Stimulated activated naive CD8-positive, alpha-beta T cell treated with anti-CD3 and anti-CD28 coated beads, Interleukin-15, amount 100 ng/mL, for 72 hours (primary cell): Measurements from ENCODE around the gene TXK.
A peak's percentile ranks its signal among the peaks of the same experiment; 100 is the strongest.

Experiments used
- ATAC-seq: fragments of 150-1000 bp; cut with Tn5 transposase; 2 replicates; pipeline ENCODE4 v1.10.0; 2021; ENCODE audit warnings: mild to moderate bottlenecking, moderate library complexity
- DNase-seq, 2 donors: peaks; one replicate each; pipeline ENCODE4 v3.0.0; 2021 to 2022
- H3K27ac Mint-ChIP-seq, 2 donors: one replicate each; pipeline ENCODE4 v1.8.0; 2022; ENCODE audit warnings: mild to moderate bottlenecking in 2 of 2, mixed read lengths in 2 of 2, moderate library complexity in 2 of 2
- H3K27me3 Mint-ChIP-seq: one replicate; pipeline ENCODE4 v1.8.0; 2022; ENCODE audit warnings: mixed read lengths
- H3K4me1 Mint-ChIP-seq: one replicate; pipeline ENCODE4 v1.8.0; 2022; ENCODE audit warnings: mild to moderate bottlenecking, mixed read lengths
- H3K4me3 Mint-ChIP-seq, 2 donors: one replicate each; pipeline ENCODE4 v1.8.0; 2022; ENCODE audit warnings: mild to moderate bottlenecking in 2 of 2, mixed read lengths in 2 of 2, moderate library complexity in 1 of 2
- H3K9me3 Mint-ChIP-seq, 2 donors: one replicate each; pipeline ENCODE4 v1.8.0; 2022; ENCODE audit warnings: mixed read lengths in 2 of 2

TXK gene

GRCh38 chr4:48033412-48033811, 100.6 kb downstream of the TXK start:
- Mint-ChIP-seq H3K9me3 (no peaks in the 10 kb centered on the region), H3K27me3 (no peaks in the 10 kb centered on the region), H3K4me1 (peaks cover 65% of the 10 kb centered on the region), H3K27ac (no peak overlapping the region), H3K4me3 (no peak overlapping the region)
- DNase-seq (no peak), ATAC-seq (no peak)

- ATAC-seq (no peak), DNase-seq (no peak)
- Mint-ChIP-seq H3K27me3 (no peaks in the 10 kb centered on the region), H3K4me3 (no peak overlapping the region), H3K9me3 (no peaks in the 10 kb centered on the region), H3K4me1 (peaks cover 72% of the 10 kb centered on the region), H3K27ac (no peak overlapping the region)
Observed at GRCh38 chr4:48032721-48033120, 101.3 kb downstream of the TXK start.

- Mint-ChIP-seq H3K27me3 (no peaks in the 10 kb centered on the region), H3K9me3 (no peaks in the 10 kb centered on the region), H3K4me1 (peaks cover 73% of the 10 kb centered on the region), H3K27ac (no peak overlapping the region), H3K4me3 (no peak overlapping the region)
- DNase-seq (no peak), ATAC-seq (no peak)
Observed at GRCh38 chr4:48031802-48032525, 102.1 kb downstream of the TXK start.

GRCh38 chr4:48030470-48030869, 103.6 kb downstream of the TXK start:
- DNase-seq (no peak), ATAC-seq (no peak)
- Mint-ChIP-seq H3K27me3 (no peaks in the 10 kb centered on the region), H3K4me3 (no peak overlapping the region), H3K27ac (no peak overlapping the region), H3K4me1 (peaks cover 59% of the 10 kb centered on the region), H3K9me3 (no peaks in the 10 kb centered on the region)

- Mint-ChIP-seq H3K9me3 (no peaks in the 10 kb centered on the region), H3K27me3 (no peaks in the 10 kb centered on the region), H3K27ac (no peak overlapping the region), H3K4me3 (no peak overlapping the region), H3K4me1 (peaks cover 42% of the 10 kb centered on the region)
- no peak for DNase-seq
- peak; percentile 33 for ATAC-seq
Observed at GRCh38 chr4:48028696-48029095, 105.4 kb downstream of the TXK start.

- no peaks in the 10 kb centered on the region for H3K9me3 Mint-ChIP-seq
- no peak overlapping the region for H3K27ac Mint-ChIP-seq
- DNase-seq: no peak
- no peaks in the 10 kb centered on the region for H3K27me3 Mint-ChIP-seq
- H3K4me3 Mint-ChIP-seq: no peak overlapping the region
- H3K4me1 Mint-ChIP-seq: peaks cover 39% of the 10 kb centered on the region
- peak; percentile 91 for ATAC-seq
Observed at GRCh38 chr4:48027653-48028052, 106.4 kb downstream of the TXK start.

DNA sequence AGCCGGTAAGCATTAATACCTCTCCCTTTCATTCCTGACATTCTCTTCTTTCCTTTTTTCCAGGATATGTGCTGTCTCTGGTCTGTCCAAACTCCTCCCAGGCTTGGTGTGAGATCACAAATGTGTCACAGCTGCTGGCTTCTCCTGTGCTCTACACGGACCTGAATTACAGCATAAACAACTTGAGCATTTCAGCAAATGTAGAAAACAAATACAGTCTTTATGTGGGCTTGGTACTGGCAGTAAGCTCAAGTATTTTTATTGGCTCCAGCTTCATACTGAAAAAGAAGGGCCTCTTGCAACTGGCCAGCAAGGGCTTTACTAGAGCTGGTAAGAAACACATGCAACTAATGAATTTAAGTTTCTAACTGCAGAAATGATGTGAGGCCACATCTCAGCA, 109.0 kb downstream of the TXK start:
- no peak overlapping the region for H3K27ac Mint-ChIP-seq
- peaks cover 42% of the 10 kb centered on the region for H3K4me1 Mint-ChIP-seq
- H3K4me3 Mint-ChIP-seq: no peak overlapping the region
- ATAC-seq (no peak), DNase-seq (no peak)
- H3K9me3 Mint-ChIP-seq: no peaks in the 10 kb centered on the region
- H3K27me3 Mint-ChIP-seq: peaks cover 1% of the 10 kb centered on the region

GRCh38 chr4:48024522-48024921, 109.5 kb downstream of the TXK start:
- ATAC-seq (no peak), DNase-seq (no peak)
- H3K9me3 Mint-ChIP-seq: no peaks in the 10 kb centered on the region
- H3K27me3 Mint-ChIP-seq: peaks cover 6% of the 10 kb centered on the region
- H3K4me3 Mint-ChIP-seq: no peak overlapping the region
- H3K4me1 Mint-ChIP-seq: peaks cover 45% of the 10 kb centered on the region
- no peak overlapping the region for H3K27ac Mint-ChIP-seq

- no peak overlapping the region for H3K27ac Mint-ChIP-seq
- peaks cover 25% of the 10 kb centered on the region for H3K27me3 Mint-ChIP-seq
- no peak overlapping the region for H3K4me3 Mint-ChIP-seq
- H3K4me1 Mint-ChIP-seq: peaks cover 34% of the 10 kb centered on the region
- H3K9me3 Mint-ChIP-seq: no peaks in the 10 kb centered on the region
- ATAC-seq (no peak), DNase-seq (no peak)
Observed at GRCh38 chr4:48022192-48022799, 111.8 kb downstream of the TXK start.

- no peaks in the 10 kb centered on the region for H3K9me3 Mint-ChIP-seq
- DNase-seq: no peak
- H3K4me1 Mint-ChIP-seq: peaks cover 42% of the 10 kb centered on the region
- peak; percentile 51 for ATAC-seq
- peaks cover 28% of the 10 kb centered on the region for H3K27me3 Mint-ChIP-seq
- no peak overlapping the region for H3K27ac Mint-ChIP-seq
- H3K4me3 Mint-ChIP-seq: no peak overlapping the region
Observed at GRCh38 chr4:48021100-48021499, 113.0 kb downstream of the TXK start.

GRCh38 chr4:48018112-48018511, 115.9 kb downstream of the TXK start:
- H3K27ac Mint-ChIP-seq: no peak overlapping the region

GRCh38 chr4:48017108-48017571, 116.9 kb downstream of the TXK start:
- Mint-ChIP-seq H3K27ac (no peak overlapping the region), H3K4me3 (peak overlapping the region; percentile 71 to 90), H3K9me3 (no peaks in the 10 kb centered on the region), H3K4me1 (peaks cover 46% of the 10 kb centered on the region), H3K27me3 (peaks cover 52% of the 10 kb centered on the region)
- no peak for DNase-seq
- peak; percentile 34 for ATAC-seq

More at GRCh38 chr4:48018112-48018511, 115.9 kb downstream of the TXK start:
- H3K27me3 Mint-ChIP-seq: peaks cover 45% of the 10 kb centered on the region
- DNase-seq: no peak
- peaks cover 48% of the 10 kb centered on the region for H3K4me1 Mint-ChIP-seq
- H3K4me3 Mint-ChIP-seq: no peak overlapping the region
- H3K9me3 Mint-ChIP-seq: no peaks in the 10 kb centered on the region
- ATAC-seq: no peak
